ENCODE results near the gene EIF5.

Gene EIF5

DNA sequence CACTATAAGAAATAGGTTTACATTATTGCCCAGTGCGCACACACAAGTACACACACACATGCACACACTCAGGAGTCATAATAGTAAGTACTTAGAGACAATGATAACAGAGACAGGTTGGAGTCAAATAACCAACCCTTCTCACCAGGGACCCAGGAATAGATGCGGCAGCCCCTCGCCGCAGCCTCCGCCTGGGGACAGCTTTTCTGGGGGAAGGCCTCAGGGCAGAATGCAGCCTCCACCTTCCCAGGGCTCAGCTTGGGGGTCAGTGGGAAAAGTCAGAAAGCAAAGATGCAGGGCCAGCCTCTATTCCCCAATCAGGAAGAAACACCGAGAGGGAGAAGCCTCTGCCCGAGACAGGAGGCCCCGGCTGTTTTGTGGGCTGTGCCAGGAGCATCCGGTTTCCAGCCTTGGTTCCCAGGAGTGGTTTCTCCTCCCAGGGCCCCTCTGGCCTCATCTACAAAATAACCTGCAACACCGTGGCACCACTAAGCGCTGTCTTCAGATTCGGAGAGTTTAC lies 23.4 kb upstream of the EIF5 start:
- no peak for DNase-seq (ENCODE audit: low read depth in 2 of 2)

DNA sequence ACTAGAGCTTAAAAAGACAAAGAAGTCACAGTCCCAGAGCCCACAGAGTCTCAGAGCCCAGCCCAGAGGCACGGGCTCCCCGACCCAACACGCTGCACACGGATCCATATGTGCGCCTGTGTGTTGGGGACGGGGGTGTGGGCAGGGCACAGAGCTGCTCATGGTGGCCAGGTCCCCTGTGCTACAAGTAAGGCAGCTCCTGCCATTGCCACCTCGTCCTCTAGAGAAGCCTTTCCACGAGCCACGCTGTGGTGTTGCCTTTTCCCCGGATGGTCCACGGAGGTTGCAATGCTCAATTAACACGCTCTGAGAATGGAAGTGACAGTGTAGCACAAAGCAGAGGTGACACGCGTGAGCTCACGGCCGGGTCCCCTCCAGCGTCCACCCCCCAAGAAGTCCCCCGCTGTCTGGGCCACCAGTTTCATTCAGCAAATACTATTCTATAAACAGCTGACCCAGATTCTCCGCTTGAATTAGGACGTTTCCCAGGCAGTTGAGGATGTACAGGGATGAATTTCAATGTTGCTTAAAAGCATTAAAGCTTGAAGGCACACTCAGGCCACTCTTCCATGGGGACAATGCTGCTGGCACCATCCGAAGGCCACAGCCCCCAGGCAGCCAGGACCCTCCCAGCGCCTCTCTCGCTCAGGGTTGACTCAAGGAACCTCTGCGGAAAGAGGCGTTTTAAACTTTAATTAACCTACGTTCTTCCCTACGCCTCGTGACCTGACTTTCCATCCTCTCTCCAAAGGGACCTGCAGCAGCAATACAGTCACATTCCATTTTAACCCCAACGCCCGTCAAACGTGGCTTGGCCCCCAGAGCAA lies 22.7 kb upstream of the EIF5 start:
- DNase-seq (ENCODE audit: low read depth in 2 of 2) = no peak

- no peak for DNase-seq (ENCODE audit: low read depth in 2 of 2)
Measured at GRCh38 chr14:103312006-103312635, 21.9 kb upstream of the EIF5 start.

- DNase-seq (ENCODE audit: low read depth in 2 of 2) = no peak
Measured at GRCh38 chr14:103313704-103314103, 20.3 kb upstream of the EIF5 start.

GRCh38 chr14:103314496-103315277 lies 19.4 kb upstream of the EIF5 start:
- DNase-seq (ENCODE audit: low read depth in 2 of 2) = no peak

GRCh38 chr14:103315351-103315911 lies 18.6 kb upstream of the EIF5 start:
- DNase-seq (ENCODE audit: low read depth in 2 of 2) = no peak

GRCh38 chr14:103315941-103316340 lies 18.1 kb upstream of the EIF5 start:
- DNase-seq (ENCODE audit: low read depth in 2 of 2) = no peak

- no peak for DNase-seq (ENCODE audit: low read depth in 2 of 2)
Measured at GRCh38 chr14:103316721-103317121, 17.3 kb upstream of the EIF5 start.

DNA sequence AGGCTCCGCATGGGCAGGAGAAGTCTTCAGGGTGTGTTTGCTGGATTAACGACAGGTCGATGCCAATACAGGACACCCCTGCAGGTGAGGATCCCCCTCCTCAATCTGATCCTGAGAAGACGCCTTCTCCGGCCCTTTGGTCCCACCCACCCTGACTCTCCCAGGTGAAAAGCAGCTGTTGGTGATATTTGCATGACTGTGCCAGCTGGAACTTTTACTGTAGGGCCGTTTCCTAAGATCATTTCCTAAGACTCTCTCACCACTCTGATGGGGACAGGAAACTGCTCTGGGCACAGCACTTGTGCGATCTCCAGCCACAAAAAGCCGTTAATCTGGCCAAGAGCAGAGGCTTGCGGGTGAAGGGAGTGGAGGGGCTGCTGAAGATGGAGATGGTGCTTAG lies 16.8 kb upstream of the EIF5 start:
- DNase-seq (ENCODE audit: low read depth in 2 of 2) = no peak

- DNase-seq (ENCODE audit: low read depth in 2 of 2) = no peak
Measured at GRCh38 chr14:103317976-103318580, 16.0 kb upstream of the EIF5 start.

GRCh38 chr14:103318750-103319419 lies 15.2 kb upstream of the EIF5 start:
- DNase-seq (ENCODE audit: low read depth in 2 of 2) = no peak

- DNase-seq (ENCODE audit: low read depth in 2 of 2) = no peak
Measured at GRCh38 chr14:103319422-103319821, 14.6 kb upstream of the EIF5 start.

DNA sequence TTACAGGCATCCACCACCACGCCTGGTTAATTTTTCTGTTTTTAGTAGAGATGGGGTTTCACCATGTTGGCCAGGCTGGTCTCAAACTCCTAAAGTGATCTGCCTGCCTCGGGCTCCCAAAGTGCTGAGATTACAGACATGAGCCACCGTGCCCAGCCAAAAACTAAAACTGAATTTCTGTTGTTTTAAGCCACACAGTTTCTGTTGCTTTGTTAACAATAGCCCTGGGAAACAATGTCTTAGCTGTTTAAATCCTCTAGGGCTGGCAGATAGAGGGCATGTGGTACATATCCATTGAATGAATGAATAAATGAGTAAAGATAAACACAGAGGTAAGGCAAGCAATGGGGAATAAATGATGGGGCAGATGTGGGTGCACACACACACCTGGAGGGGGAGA lies 8.0 kb upstream of the EIF5 start:
- no peak for DNase-seq (ENCODE audit: low read depth in 2 of 2)

DNA sequence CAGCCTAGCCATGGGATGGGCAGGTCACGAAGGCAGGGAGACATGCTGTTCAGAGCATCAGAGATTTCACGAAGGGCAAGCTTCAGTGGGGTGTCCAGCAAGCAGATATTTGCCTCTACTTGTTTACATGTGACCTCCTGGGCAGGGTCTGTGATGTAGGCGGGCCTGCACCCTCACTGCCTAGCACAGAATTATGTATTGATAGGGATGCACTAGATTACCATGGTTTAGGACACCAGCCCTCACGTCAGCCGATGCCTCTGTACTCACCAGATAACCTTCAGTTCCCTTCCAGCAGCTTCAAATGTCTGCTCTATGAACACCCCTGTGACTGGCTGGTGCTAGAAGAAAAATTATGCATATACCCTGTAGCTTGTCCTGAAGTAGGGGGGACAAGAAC lies 5.1 kb upstream of the EIF5 start:
- no peak for DNase-seq (ENCODE audit: low read depth in 2 of 2)

DNA sequence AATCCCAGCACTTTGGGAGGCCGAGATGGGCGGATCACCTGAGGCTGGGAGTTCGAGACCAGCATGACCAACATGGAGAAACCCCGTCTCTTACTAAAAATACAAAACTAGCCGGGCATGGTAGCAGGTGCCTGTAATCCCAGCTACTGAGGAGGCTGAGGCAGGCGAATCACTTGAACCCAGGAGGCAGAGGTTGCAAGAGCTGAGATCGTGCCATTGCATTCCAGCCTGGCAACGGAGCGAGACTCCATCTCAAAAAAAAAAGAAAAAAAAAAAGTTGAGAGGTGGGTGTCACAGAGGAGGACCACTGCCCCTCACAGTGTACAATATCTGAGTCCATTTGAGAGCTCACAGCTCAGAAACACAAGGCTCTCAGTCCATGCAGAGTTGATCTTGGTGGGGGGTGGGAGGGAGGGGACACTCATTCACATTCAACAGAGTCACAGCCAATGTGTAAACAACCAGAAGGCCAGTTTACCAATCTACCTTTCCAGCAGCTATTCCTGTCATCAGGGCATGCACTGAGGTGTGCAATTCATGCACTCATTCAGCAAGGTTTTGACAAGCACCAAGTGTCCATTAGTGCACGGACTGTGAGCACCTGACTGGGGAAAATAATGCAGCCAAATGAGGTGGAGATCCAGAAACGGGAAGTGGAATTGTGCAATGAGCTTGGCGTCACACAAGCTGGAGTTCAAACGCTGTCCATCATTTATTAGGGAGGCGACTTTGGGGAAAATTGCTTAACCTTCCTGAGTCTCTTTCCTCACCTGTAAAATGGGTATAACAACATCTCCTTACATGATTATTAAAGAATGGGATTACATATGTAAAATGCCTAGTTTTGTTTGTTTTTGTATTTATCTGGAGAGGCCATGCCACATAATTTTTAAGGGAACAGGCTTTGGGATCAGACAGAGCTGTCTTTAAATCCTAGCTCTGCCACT lies 4.4 kb upstream of the EIF5 start:
- no peak for DNase-seq (ENCODE audit: low read depth in 2 of 2)

- no peak for DNase-seq (ENCODE audit: low read depth in 2 of 2)
Measured at GRCh38 chr14:103330536-103330935, 3.5 kb upstream of the EIF5 start.

- DNase-seq (ENCODE audit: low read depth in 2 of 2) = no peak
Measured at GRCh38 chr14:103332143-103332919, 1.7 kb upstream of the EIF5 start.

- peak; percentile 70 to 82 for DNase-seq (ENCODE audit: low read depth in 2 of 2)
Measured at GRCh38 chr14:103334644-103335622, 896 bp downstream of the EIF5 start.
